GM12891 (cell line): ENCODE measurements around the gene GSDME.

Experiments used
- POLR2A ChIP-seq: IDR thresholded peaks from 2 replicates; pipeline ENCODE4 v1.6.1; 2011; ENCODE audit warnings: low read depth, low read length, control low read depth
- TAF1 ChIP-seq: IDR thresholded peaks from 2 replicates; pipeline ENCODE4 v1.6.1; 2011; ENCODE audit warnings: low read depth, low read length, control low read depth

DNA sequence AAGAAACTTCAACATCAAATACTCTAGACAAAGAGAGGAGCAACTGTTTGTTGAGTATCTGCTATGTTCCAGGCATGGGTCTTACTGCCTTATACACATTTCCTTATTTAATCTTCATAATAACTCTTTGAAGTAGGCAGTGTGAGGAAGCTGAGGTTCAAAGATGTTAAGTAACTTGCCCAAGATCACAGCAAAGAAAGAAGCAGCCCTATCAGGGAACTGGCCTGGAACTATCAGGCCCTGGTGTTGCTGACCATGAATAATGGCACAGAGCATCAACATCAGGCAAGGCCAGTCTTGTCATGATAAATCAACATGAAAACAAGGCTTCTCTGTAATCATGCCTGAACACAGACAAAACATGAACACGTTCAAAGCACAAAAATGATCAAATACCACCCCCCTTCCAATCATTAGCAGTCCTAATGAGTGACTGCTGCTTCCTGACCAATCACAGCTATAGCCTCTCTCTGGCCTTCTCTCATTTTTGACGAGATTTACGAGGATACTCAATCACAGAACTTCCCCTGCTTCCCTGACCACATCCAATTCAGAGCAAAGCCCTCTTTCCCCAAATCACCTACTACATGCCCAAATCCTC, 2.3 kb downstream of the GSDME start:
- TF ChIP-seq TAF1 (no peak), POLR2A (no peak; the same call in 1 of the 2 replicates)
